Mucosa of descending colon (tissue), 3 donors: Measurements from ENCODE around the gene FALEC. TPM values are rescaled to one million over a fixed set of nuclear protein-coding genes. Genes with fewer than 3 reads are reported as not detected.

Experiments
- ATAC-seq: fragments of 200-7000 bp; cut with Tn5 transposase; one replicate; pipeline ENCODE4 v1.9.1; 2020; ENCODE audit warnings: mild to moderate bottlenecking, moderate library complexity
- DNase-seq, 3 donors: peaks; one replicate each; pipeline ENCODE4 v3.0.0-alpha.2; 2020
- H3K36me3 ChIP-seq: fragments of 200-600 bp; one replicate; pipeline ENCODE4 v1.8.0; 2021; ENCODE audit warnings: low read depth, mild to moderate bottlenecking
- H3K4me1 ChIP-seq: fragments of 200-600 bp; one replicate; pipeline ENCODE4 v1.8.0; 2021; ENCODE audit warnings: low read depth, mild to moderate bottlenecking
- H3K4me3 ChIP-seq: fragments of 200-600 bp; one replicate; pipeline ENCODE4 v1.8.0; 2021; ENCODE audit warnings: mild to moderate bottlenecking
- H3K9me3 ChIP-seq: fragments of 200-600 bp; one replicate; pipeline ENCODE4 v1.8.0; 2021; ENCODE audit warnings: mild to moderate bottlenecking
- CTCF ChIP-seq: fragments of 200-600 bp; IDR thresholded peaks from one replicate; pipeline ENCODE4 v1.8.0; 2022; ENCODE audit warnings: antibody characterized with exemption, mild to moderate bottlenecking
- intact Hi-C, 2 donors: fragments of 100-400 bp; cut with DNase I in 1 of 2; cut with micrococcal nuclease in 1 of 2; formaldehyde crosslinking; loops; one replicate each; pipeline versions ENCODE4 v1.11.0 to v1.11.1; 2022; cut with DNase I, micrococcal nuclease
- total RNA-seq, 3 donors: library from RNA; stranded (reverse); fragmentation: NEBNext Ultra II Directional in 2 of 3; extraction: Animal tissue kit (Norgen Biotek cat#: 25700) in 2 of 3; gene quantifications; one replicate each; pipeline versions ENCODE4 v1.2.1 to v1.2.4, GENCODE V29; 2021 to 2023
- donor health status: DM: no; HTN: no; CAD: no; lungs with moderate emphysema.
- donor health status: DM: no; HTN: no; CAD: no.
- donor health status: DM: no; HTN: yes; CAD: no.

FALEC gene
- total RNA-seq, 3 donors from 2014 or later = not detected

- no peak for ATAC-seq
- H3K36me3 ChIP-seq = no peaks in the 10 kb centered on the region
- no peak for TF ChIP-seq CTCF
- peaks cover 7% of the 10 kb centered on the region for H3K4me1 ChIP-seq
- no peak for DNase-seq
- intact Hi-C loops = no loop called here
- no peak overlapping the region for H3K4me3 ChIP-seq
- no peaks in the 10 kb centered on the region for H3K9me3 ChIP-seq
Observed at GRCh38 chr1:150474869-150475268, 40.7 kb upstream of the FALEC start.

GRCh38 chr1:150476754-150477153, 38.8 kb upstream of the FALEC start:
- TF ChIP-seq CTCF = no peak
- Histone ChIP-seq H3K4me1 (peaks cover 7% of the 10 kb centered on the region), H3K4me3 (no peak overlapping the region), H3K36me3 (no peaks in the 10 kb centered on the region), H3K9me3 (no peaks in the 10 kb centered on the region)
- intact Hi-C loops = no loop called here
- ATAC-seq = no peak
- DNase-seq = no peak

- H3K36me3 ChIP-seq = no peaks in the 10 kb centered on the region
- intact Hi-C loops = no loop called here
- DNase-seq (no peak), ATAC-seq (peak; percentile 79)
- no peak for TF ChIP-seq CTCF
- H3K4me3 ChIP-seq = no peak overlapping the region
- peaks cover 7% of the 10 kb centered on the region for H3K4me1 ChIP-seq
- no peaks in the 10 kb centered on the region for H3K9me3 ChIP-seq
Observed at GRCh38 chr1:150477320-150477719, 38.2 kb upstream of the FALEC start.

GRCh38 chr1:150477733-150478132, 37.8 kb upstream of the FALEC start:
- H3K4me3 ChIP-seq = no peak overlapping the region
- TF ChIP-seq CTCF = no peak
- H3K9me3 ChIP-seq = no peaks in the 10 kb centered on the region
- intact Hi-C loops = no loop called here
- H3K4me1 ChIP-seq = peaks cover 7% of the 10 kb centered on the region
- H3K36me3 ChIP-seq = no peaks in the 10 kb centered on the region
- DNase-seq (no peak), ATAC-seq (peak; percentile 70)

- peaks cover 7% of the 10 kb centered on the region for H3K4me1 ChIP-seq
- TF ChIP-seq CTCF = no peak
- DNase-seq (no peak), ATAC-seq (no peak)
- H3K9me3 ChIP-seq = no peaks in the 10 kb centered on the region
- intact Hi-C loops = no loop called here
- H3K36me3 ChIP-seq = no peaks in the 10 kb centered on the region
- H3K4me3 ChIP-seq = no peak overlapping the region
Observed at GRCh38 chr1:150479370-150479769, 36.2 kb upstream of the FALEC start.

GRCh38 chr1:150479927-150480352, 35.6 kb upstream of the FALEC start:
- Histone ChIP-seq H3K36me3 (no peaks in the 10 kb centered on the region), H3K9me3 (no peaks in the 10 kb centered on the region), H3K4me3 (no peak overlapping the region), H3K4me1 (peaks cover 7% of the 10 kb centered on the region)
- no peak for ATAC-seq
- intact Hi-C loops = no loop called here
- no peak for TF ChIP-seq CTCF
- DNase-seq = no peak
